Nephron progenitor cell (in vitro differentiated cells): ENCODE results near the gene ICAM1.

Experiments
- DNase-seq: peaks from one replicate; pipeline ENCODE4 v3.0.0; 2021
- H3K27ac Mint-ChIP-seq: 2 replicates; pipeline ENCODE4 v1.8.0; 2021; ENCODE audit warnings: mild to moderate bottlenecking, moderate library complexity, mixed read lengths
- H3K27me3 Mint-ChIP-seq: 2 replicates; pipeline ENCODE4 v1.8.0; 2021; ENCODE audit warnings: mild to moderate bottlenecking, low read depth, mixed read lengths; ENCODE audit not compliant: poor library complexity
- H3K36me3 Mint-ChIP-seq: 2 replicates; pipeline ENCODE4 v1.8.0; 2021; ENCODE audit warnings: low read depth, mixed read lengths
- H3K4me1 Mint-ChIP-seq: 2 replicates; pipeline ENCODE4 v1.8.0; 2021; ENCODE audit warnings: mixed read lengths
- H3K4me3 Mint-ChIP-seq: 2 replicates; pipeline ENCODE4 v1.8.0; 2021; ENCODE audit warnings: mild to moderate bottlenecking, moderate library complexity, mixed read lengths
- H3K9me3 Mint-ChIP-seq: 2 replicates; pipeline ENCODE4 v1.8.0; 2021; ENCODE audit warnings: mild to moderate bottlenecking, moderate library complexity, mixed read lengths
- TF ChIP-seq, protein P1 (sequence below): fragments of 200-600 bp; sonication (generic); IDR thresholded peaks from 2 replicates; pipeline ENCODE4 v1.5.0; 2021; ENCODE audit warnings: antibody characterized with exemption

The ICAM1 gene

DNA sequence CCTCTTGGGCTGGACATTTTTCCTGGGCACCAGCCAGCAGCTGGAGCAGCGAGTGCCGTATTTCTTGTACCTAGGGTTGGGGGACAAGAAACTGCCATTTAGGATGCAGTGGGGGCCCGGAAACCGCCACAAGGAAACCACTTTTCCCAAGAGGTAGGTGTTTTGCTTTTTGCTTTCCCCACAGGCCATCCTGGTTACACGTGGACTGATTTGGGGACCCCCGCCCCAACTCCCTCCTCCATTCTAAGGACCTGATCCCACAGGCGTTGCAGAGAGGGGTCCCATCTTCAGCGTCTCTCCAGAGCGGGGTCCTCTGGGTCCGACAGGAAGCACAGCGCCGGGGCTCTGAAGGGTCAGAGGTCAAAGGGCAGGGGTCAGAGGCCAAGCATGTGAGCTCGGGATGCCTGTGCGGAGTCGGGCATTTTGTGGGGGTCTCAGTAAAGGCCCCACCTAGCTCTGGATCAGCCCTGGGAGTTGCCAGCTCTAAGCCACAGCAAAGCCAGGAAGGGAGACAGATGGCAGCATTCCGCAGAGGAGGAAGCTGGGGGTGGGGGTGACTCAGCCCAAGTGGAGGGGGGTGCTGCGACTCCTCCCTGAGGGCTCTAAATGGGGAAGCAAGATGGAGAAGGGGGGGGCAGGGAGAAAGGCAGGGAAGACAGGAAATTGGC lies 34.4 kb downstream of the ICAM1 start:
- Mint-ChIP-seq H3K4me3 (no peak overlapping the region), H3K9me3 (no peaks in the 10 kb centered on the region), H3K27me3 (peaks cover 17% of the 10 kb centered on the region), H3K36me3 (peaks cover 5% of the 10 kb centered on the region), H3K27ac (no peak overlapping the region), H3K4me1 (peaks cover 17% of the 10 kb centered on the region)
- TF ChIP-seq, protein P1, sequence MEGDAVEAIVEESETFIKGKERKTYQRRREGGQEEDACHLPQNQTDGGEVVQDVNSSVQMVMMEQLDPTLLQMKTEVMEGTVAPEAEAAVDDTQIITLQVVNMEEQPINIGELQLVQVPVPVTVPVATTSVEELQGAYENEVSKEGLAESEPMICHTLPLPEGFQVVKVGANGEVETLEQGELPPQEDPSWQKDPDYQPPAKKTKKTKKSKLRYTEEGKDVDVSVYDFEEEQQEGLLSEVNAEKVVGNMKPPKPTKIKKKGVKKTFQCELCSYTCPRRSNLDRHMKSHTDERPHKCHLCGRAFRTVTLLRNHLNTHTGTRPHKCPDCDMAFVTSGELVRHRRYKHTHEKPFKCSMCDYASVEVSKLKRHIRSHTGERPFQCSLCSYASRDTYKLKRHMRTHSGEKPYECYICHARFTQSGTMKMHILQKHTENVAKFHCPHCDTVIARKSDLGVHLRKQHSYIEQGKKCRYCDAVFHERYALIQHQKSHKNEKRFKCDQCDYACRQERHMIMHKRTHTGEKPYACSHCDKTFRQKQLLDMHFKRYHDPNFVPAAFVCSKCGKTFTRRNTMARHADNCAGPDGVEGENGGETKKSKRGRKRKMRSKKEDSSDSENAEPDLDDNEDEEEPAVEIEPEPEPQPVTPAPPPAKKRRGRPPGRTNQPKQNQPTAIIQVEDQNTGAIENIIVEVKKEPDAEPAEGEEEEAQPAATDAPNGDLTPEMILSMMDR = no peak
- no peak for DNase-seq

DNA sequence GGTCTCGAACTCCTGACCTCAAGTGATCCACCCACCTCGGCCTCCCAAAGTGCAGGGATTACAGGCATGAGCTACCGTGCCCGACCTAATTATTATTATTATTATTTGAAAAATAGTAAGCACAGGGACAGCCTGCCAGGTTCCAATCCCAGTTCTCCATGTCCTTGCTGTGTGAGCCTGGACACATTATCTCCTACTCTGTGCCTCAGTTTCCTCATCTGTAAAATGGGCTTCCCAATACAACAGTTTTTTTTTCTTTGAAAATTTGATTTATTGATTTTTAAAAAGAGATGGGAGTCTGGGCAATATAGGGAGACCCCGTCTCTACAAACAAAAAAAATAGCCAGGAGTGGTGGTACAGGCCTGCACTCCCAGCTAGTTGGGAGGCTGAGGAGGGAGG lies 35.4 kb downstream of the ICAM1 start:
- no peak overlapping the region for H3K4me3 Mint-ChIP-seq
- H3K27me3 Mint-ChIP-seq = peaks cover 14% of the 10 kb centered on the region
- H3K4me1 Mint-ChIP-seq = peaks cover 17% of the 10 kb centered on the region
- peaks cover 5% of the 10 kb centered on the region for H3K36me3 Mint-ChIP-seq
- DNase-seq = no peak
- no peaks in the 10 kb centered on the region for H3K9me3 Mint-ChIP-seq
- H3K27ac Mint-ChIP-seq = no peak overlapping the region
- TF ChIP-seq, protein P1 = no peak

- H3K27ac Mint-ChIP-seq = peak within 1 kb of the TSS; percentile 66
- TF ChIP-seq, protein P1 = no peak
- peaks cover 10% of the 10 kb centered on the region for H3K36me3 Mint-ChIP-seq
- H3K9me3 Mint-ChIP-seq = no peaks in the 10 kb centered on the region
- peaks cover 3% of the 10 kb centered on the region for H3K4me1 Mint-ChIP-seq
- no peak within 1 kb of the TSS for H3K4me3 Mint-ChIP-seq
- no peaks in the 10 kb centered on the region for H3K27me3 Mint-ChIP-seq
- no peak for DNase-seq
Observed at GRCh38 chr19:10309423-10309822, 38.5 kb downstream of the ICAM1 start, which contains the start of gene ZGLP1. ZGLP1 (minus strand) TSS chr19:10309815.

DNA sequence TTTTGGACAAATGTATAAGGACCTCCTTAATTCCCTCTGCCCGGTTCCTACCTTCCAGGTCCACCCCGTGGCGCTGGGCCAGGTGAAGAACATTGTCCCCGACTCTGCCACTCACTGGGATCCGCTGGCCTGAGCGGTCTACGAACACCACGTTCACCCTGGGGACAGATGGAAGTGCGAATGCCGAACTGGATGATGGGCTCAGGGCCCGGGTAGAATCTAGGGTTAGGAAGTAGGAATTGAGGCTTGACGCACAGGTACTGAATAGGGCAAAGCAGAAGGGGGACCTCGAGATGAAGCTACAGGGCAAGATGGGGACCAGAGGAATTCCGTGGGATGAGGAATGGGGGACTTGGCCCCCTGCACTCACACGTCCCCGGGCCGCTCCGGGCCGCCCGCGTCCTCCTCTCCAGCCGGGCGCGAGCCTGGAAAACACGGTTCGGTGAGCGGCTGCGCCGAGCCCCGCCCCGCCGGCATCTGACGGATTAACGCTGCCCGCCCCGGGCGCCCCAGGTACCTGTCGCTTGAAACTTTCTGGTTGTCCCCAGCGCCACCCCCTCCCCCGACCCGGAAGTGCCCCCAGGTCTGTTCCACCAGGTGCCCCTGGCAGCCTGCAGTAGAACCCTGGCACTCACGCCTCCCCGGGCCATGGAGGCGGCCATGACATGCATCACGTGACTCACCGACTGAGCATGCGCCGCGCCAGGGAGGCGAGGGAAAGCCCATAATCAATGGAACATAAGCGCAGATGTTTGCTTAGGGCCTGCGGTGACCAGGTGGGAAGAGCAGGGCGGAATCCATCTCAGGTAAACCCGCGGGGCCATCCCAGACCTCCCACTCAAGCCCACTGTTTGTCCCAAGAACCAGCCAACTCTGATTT lies 44.7 kb downstream of the ICAM1 start, which contains the start of gene FDX2:
TSS of gene FDX2 (minus strand) at position 681 of the 880 bp plus-strand sequence. CDS start at position 662, 19 bp downstream.
- H3K36me3 Mint-ChIP-seq = peaks cover 19% of the 10 kb centered on the region
- TF ChIP-seq, protein P1 = no peak
- peak within 1 kb of the TSS; percentile 94 for H3K4me3 Mint-ChIP-seq
- peak within 1 kb of the TSS; percentile 92 for H3K27ac Mint-ChIP-seq
- peaks cover 23% of the 10 kb centered on the region for H3K4me1 Mint-ChIP-seq
- H3K9me3 Mint-ChIP-seq = no peaks in the 10 kb centered on the region
- no peaks in the 10 kb centered on the region for H3K27me3 Mint-ChIP-seq
- peak; percentile 96 for DNase-seq

DNA sequence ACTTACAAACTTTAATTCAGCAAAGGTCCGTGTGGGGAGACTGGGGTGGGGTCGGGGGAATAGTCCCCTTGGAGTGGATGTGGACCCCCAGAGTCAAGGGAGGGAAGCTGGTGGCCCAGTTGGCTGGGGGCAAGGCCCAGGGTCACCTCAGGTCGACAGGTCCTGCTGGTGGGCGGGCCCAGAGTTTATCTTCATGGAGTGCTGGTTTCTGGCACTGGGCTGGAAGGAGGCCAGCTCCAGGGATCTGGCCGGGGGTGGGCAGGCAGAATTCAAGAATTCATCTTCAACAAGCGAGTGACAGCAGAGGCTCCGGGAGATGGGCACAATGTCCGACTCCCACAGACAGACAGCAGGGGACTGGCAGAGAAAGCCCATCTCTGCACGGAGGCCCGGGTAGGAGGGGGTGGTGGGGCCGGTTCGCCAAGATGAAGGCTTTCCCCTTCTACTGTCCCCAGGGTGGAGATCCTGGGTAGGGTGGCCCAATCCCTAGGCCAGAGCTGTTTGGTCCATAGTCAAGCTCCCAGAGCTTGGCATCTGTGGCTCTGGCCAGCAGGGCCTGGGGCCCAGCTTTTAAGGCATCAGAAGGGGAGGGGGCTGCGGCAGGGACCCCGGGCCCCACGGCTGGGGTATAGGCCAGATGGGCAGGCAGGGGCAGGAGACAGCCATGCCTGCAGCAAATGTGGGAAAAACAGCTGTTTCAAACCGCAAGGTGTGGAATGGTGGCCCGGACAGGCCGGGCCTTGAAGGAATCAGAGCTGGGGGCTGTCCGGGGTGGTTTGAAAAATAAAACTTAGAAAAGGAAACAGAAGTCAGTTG lies 45.5 kb downstream of the ICAM1 start:
- peaks cover 23% of the 10 kb centered on the region for H3K4me1 Mint-ChIP-seq
- TF ChIP-seq, protein P1 = no peak
- H3K36me3 Mint-ChIP-seq = peaks cover 19% of the 10 kb centered on the region
- peak overlapping the region; percentile 92 for H3K27ac Mint-ChIP-seq
- no peak for DNase-seq
- peak overlapping the region; percentile 94 for H3K4me3 Mint-ChIP-seq
- H3K27me3 Mint-ChIP-seq = no peaks in the 10 kb centered on the region
- no peaks in the 10 kb centered on the region for H3K9me3 Mint-ChIP-seq
